B cell (primary cell): Measurements from ENCODE around the gene PRPF40A.

Experiments
- EZH2 ChIP-seq: IDR thresholded peaks from 2 replicates; pipeline ENCODE4 v1.6.1; 2012; ENCODE audit warnings: borderline replicate concordance, low read depth, mild to moderate bottlenecking, moderate library complexity, low read length; ENCODE audit not compliant: insufficient read depth, poor library complexity, severe bottlenecking
- TF ChIP-seq, protein P1 (sequence below): fragments of 200-600 bp; IDR thresholded peaks from one replicate; pipeline ENCODE4 v1.8.0; 2022; ENCODE audit warnings: antibody characterized with exemption, mild to moderate bottlenecking

DNA sequence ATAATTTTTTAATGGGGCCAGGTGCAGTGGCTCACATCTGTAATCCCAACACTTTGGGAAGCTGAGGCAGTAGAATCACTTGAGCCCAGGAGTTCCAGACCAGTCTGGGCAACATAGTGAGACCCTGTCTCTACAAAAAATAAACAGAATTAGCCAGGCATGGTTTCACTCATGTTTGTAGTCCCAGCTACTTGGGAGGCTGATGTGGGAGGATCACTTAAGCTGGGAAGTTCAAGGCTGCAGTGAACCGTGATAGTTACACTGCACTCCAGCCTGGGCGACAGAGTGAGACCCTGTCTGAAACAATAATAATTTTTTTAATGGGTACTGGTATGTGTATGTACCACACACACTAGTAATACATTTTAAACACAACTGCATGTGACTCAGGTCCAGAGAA, 3.5 kb upstream of the PRPF40A start:
- TF ChIP-seq, protein P1, sequence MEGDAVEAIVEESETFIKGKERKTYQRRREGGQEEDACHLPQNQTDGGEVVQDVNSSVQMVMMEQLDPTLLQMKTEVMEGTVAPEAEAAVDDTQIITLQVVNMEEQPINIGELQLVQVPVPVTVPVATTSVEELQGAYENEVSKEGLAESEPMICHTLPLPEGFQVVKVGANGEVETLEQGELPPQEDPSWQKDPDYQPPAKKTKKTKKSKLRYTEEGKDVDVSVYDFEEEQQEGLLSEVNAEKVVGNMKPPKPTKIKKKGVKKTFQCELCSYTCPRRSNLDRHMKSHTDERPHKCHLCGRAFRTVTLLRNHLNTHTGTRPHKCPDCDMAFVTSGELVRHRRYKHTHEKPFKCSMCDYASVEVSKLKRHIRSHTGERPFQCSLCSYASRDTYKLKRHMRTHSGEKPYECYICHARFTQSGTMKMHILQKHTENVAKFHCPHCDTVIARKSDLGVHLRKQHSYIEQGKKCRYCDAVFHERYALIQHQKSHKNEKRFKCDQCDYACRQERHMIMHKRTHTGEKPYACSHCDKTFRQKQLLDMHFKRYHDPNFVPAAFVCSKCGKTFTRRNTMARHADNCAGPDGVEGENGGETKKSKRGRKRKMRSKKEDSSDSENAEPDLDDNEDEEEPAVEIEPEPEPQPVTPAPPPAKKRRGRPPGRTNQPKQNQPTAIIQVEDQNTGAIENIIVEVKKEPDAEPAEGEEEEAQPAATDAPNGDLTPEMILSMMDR: no peak
- TF ChIP-seq EZH2: no peak
